Parietal lobe (tissue), 1 donor: ENCODE data around the gene RAI2. TPM values are rescaled to one million over a fixed set of nuclear protein-coding genes. Genes with fewer than 3 reads are reported as not detected.

ENCODE experiments used
- total RNA-seq: library from RNA; depleted of rRNA; stranded (reverse); fragments of >200 nt; gene quantifications from one replicate; pipeline ENCODE4 v1.2.3, GENCODE V29; 2014

The RAI2 gene
- total RNA-seq: 5.6 TPM

GRCh38 chrX:17860811-17861488 is at the start of gene RAI2:
Gene RAI2, minus strand, starts transcription at chrX:17861298. Its CDS starts 59,288 bp downstream, at chrX:17802010.

Other genes with a start within 250 kb of the RAI2 start
- 8.1 TPM for gene SCML1, start 123.8 kb downstream of the RAI2 start, total RNA-seq